Endothelial cell of umbilical vein (primary cell): Measurements from ENCODE around the gene KCNK15. TPM values are rescaled to one million over a fixed set of nuclear protein-coding genes. Genes with fewer than 3 reads are reported as not detected.
A peak's percentile ranks its signal among the peaks of the same experiment; 100 is the strongest.

Experiments used
- BruUV-seq: library from RNA; stranded (reverse); fragments of 400-500 nt; replicated peaks from 2 replicates; lab custom pipeline; 2021; lab: Mats Ljungman, UMichigan
- CTCF ChIA-PET: fragments of 300-600, 350-600 bp; sonication (Branson Sonifier 250); formaldehyde crosslinking; loops from one replicate; lab custom pipeline; 2021; ENCODE audit warnings: antibody characterized with exemption, inconsistent platforms; lab: Charles Lee
- POLR2A ChIA-PET: fragments of 300-600, 350-600 bp; sonication (Branson Sonifier 250); formaldehyde crosslinking; loops from one replicate; lab custom pipeline; 2021; ENCODE audit warnings: antibody characterized with exemption, inconsistent platforms; lab: Charles Lee
- DNase-seq: peaks from one replicate; pipeline ENCODE4 v3.0.0-alpha.2; 2011; ENCODE audit warnings: low read depth, low spot score
- FAIRE-seq: peaks from 2 replicates; lab custom pipeline; 2011; peaks lifted over from hg19 to GRCh38; lab: Jason Lieb, UNC
- H2AFZ ChIP-seq: 2 replicates; pipeline ENCODE4 v1.6.0; 2012; ENCODE audit warnings: low read depth, low read length, control low read depth, inconsistent platforms
- H3K27ac ChIP-seq: 2 replicates; pipeline ENCODE4 v1.5.1; 2011; ENCODE audit warnings: low read depth, mild to moderate bottlenecking, control low read depth, low read length, moderate library complexity; ENCODE audit not compliant: insufficient read depth
- H3K27me3 ChIP-seq, 2 experiments: 2 replicates each; pipeline versions ENCODE4 v1.6.0 to v1.6.1; 2011; ENCODE audit warnings: low read length in 2 of 2, mixed read lengths in 1 of 2; ENCODE audit not compliant: control insufficient read depth in 2 of 2, insufficient read depth in 2 of 2
- H3K36me3 ChIP-seq, 2 experiments: 2 replicates in 1 of 2; 3 replicates in 1 of 2; pipeline ENCODE4 v1.5.1; 2011; ENCODE audit warnings: low read length in 2 of 2, mild to moderate bottlenecking in 1 of 2, moderate library complexity in 1 of 2; ENCODE audit not compliant: control insufficient read depth in 2 of 2, insufficient read depth in 2 of 2; ENCODE audit errors: extremely low read depth in 1 of 2
- H3K4me1 ChIP-seq: 3 replicates; pipeline ENCODE4 v1.5.1; 2011; ENCODE audit warnings: mild to moderate bottlenecking, low read length; ENCODE audit not compliant: control insufficient read depth, insufficient read depth; ENCODE audit errors: extremely low read depth
- H3K4me2 ChIP-seq: 2 replicates; pipeline ENCODE4 v1.6.1; 2011; ENCODE audit warnings: low read length, control low read depth, mixed read lengths; ENCODE audit not compliant: insufficient read depth
- H3K4me3 ChIP-seq, 3 experiments: fragments of 200-600 bp in 1 of 3; sonication (generic), shearing (Covaris generic) in 1 of 3; replicated peaks in 1 of 3; 2 replicates each; pipeline ENCODE4 v1.5.1; 2011 to 2016; ENCODE audit warnings: control low read depth in 3 of 3, low read length in 3 of 3, mild to moderate bottlenecking in 2 of 3, inconsistent platforms in 1 of 3, low read depth in 1 of 3, moderate library complexity in 1 of 3; ENCODE audit not compliant: insufficient read depth in 1 of 3
- H3K79me2 ChIP-seq: 2 replicates; pipeline ENCODE4 v1.6.0; 2012; ENCODE audit warnings: low read length, inconsistent platforms; ENCODE audit not compliant: control insufficient read depth, insufficient read depth
- H3K9ac ChIP-seq: replicated peaks from 2 replicates; pipeline ENCODE3; 2011; ENCODE audit warnings: low read length, control low read depth; ENCODE audit not compliant: insufficient read depth; ENCODE audit errors: extremely low read depth
- H3K9me1 ChIP-seq: replicated peaks from 3 replicates; pipeline ENCODE4 v1.6.0; 2011; ENCODE audit warnings: mild to moderate bottlenecking, low read length; ENCODE audit not compliant: control insufficient read depth, insufficient read depth; ENCODE audit errors: extremely low read depth
- H3K9me3 ChIP-seq: replicated peaks from 2 replicates; pipeline ENCODE4 v1.5.1; 2012; ENCODE audit warnings: low read length, inconsistent platforms; ENCODE audit not compliant: control insufficient read depth, insufficient read depth
- H4K20me1 ChIP-seq: replicated peaks from 2 replicates; pipeline ENCODE3; 2011; ENCODE audit warnings: mild to moderate bottlenecking, low read length; ENCODE audit not compliant: control insufficient read depth, insufficient read depth; ENCODE audit errors: extremely low read depth
- EZH2 ChIP-seq: IDR thresholded peaks from 2 replicates; pipeline ENCODE4 v1.6.1; 2012; ENCODE audit warnings: borderline replicate concordance, low read depth, mild to moderate bottlenecking, moderate library complexity, low read length, inconsistent platforms; ENCODE audit not compliant: severe bottlenecking
- GATA2 ChIP-seq: IDR thresholded peaks from 2 replicates; pipeline ENCODE4 v1.7.0; 2011; ENCODE audit warnings: low read depth, mild to moderate bottlenecking, moderate library complexity, mixed read lengths, low read length; ENCODE audit not compliant: insufficient read length, insufficient read depth
- JUN ChIP-seq: IDR thresholded peaks from 2 replicates; pipeline ENCODE4 v1.6.1; 2011; ENCODE audit warnings: borderline replicate concordance, low read depth; ENCODE audit not compliant: insufficient read length, insufficient read depth
- POLR2A ChIP-seq: IDR thresholded peaks from 2 replicates; pipeline ENCODE4 v1.6.1; 2012; ENCODE audit warnings: low read depth, mild to moderate bottlenecking, control low read depth, low read length
- POLR2AphosphoS5 ChIP-seq: IDR thresholded peaks from 2 replicates; pipeline ENCODE4 v1.6.1; 2012; ENCODE audit warnings: low read depth, mild to moderate bottlenecking, control low read depth, low read length, moderate library complexity; ENCODE audit not compliant: insufficient read depth
- dilution Hi-C: fragments of 300-500 bp; cut with MboI; formaldehyde crosslinking; loops from one replicate; pipeline ENCODE4 v1.15.0; 2019; ENCODE audit warnings: low sequenced_read_pairs; ENCODE audit not compliant: extremely low pct_ligation_motif_present
- intact Hi-C: fragments of 100-400 bp; cut with micrococcal nuclease; formaldehyde crosslinking; loops from one replicate; pipeline ENCODE4 v1.10.0; 2022
- polyA plus RNA-seq, 4 experiments: library from polyadenylated mRNA; depleted of rRNA in 3 of 4; stranded (reverse) in 3 of 4; unstranded in 1 of 4; fragments of >200 nt; gene quantifications; 2 replicates each; pipeline versions ENCODE4 v1.2.1 to v1.2.3, GENCODE V29; 2011 to 2012; ENCODE audit warnings: missing spikeins in 1 of 4
- total RNA-seq: library from RNA; stranded (reverse); gene quantifications from 2 replicates; pipeline ENCODE4 v1.2.3, GENCODE V29; 2021
- TF ChIP-seq, protein P1 (sequence below): IDR thresholded peaks from 2 replicates; pipeline ENCODE4 v1.6.1; 2011; ENCODE audit not compliant: insufficient read depth, insufficient read length

The KCNK15 gene
- total and polyA plus RNA-seq, 2 donors (not counting 3 experiments of a cell fraction or from before 2014, with no cell fraction given): 0.06 TPM; not detected in 1

DNA sequence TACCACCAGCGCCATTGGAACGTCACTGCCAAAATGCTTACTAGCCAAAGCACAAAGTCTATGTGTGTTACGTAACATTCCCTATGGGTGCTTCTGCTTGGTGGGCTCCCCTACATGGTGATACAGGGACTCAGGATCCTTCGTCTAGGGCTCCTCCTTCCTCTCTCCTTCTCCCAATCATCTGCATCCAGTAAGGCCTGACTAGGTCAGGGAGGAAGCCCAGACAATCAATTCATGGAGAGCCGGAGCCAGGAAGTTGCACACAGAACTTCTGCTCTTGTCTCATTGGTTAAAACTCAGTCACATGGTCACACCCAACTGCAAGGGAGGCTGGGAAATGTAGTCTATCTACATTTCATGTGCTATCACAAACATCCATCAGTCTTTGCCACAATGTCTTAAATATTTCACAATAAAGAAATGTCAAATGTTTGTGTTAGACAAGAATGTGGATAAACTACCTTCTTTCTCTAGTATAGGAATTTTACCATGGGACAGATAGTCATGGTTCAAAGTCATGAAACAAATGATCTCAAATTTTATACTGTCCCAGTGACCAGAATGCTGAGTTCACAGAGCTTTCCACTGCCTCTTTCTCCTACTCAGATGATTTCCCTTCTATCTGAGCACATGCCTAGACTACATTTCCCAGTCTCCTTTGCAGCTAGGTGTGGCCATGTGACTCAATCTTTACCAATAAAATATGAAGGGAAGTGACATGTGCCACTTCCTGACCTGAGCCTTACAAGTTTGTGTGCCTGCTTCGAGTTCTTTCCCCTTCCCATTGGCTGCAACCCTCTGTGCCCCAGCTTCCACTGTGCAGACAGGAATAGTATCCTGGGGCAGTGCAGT lies 9.3 kb upstream of the KCNK15 start:
- dilution Hi-C loops (no loop called here), intact Hi-C loops (loop anchor here (10.0 kb wide), 2 partner anchors 202 to 262 kb away; partner anchors contain the start of gene TTPAL)
- Histone ChIP-seq H4K20me1 (no peaks in the 10 kb centered on the region), H3K4me2 (peak overlapping the region; percentile 8), H3K27ac (no peak overlapping the region), H3K4me3 (no peak overlapping the region), H3K9me3 (no peaks in the 10 kb centered on the region), H3K36me3 (no peaks in the 10 kb centered on the region), H2AFZ (peak overlapping the region; percentile 91), H3K9me1 (no peaks in the 10 kb centered on the region), H3K27me3 (peaks cover 0 to under 1% of the 10 kb centered on the region in 2 experiments), H3K79me2 (no peaks in the 10 kb centered on the region), H3K9ac (no peak overlapping the region), H3K4me1 (no peaks in the 10 kb centered on the region)
- DNase-seq (peak; percentile 79), FAIRE-seq (peak; percentile 87)
- BruUV-seq: no TSS peak
- ChIA-PET POLR2A (no interaction called here), CTCF (interaction anchor here (1.2 to 2.8 kb wide), 3 partner anchors 11 to 53 kb away, joined by 3 to 20 read pairs (median 3); no protein-coding TSS in a partner anchor)
- TF ChIP-seq POLR2AphosphoS5: no peak
- no peak for TF ChIP-seq POLR2A
- TF ChIP-seq, protein P1, sequence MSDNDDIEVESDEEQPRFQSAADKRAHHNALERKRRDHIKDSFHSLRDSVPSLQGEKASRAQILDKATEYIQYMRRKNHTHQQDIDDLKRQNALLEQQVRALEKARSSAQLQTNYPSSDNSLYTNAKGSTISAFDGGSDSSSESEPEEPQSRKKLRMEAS: peak; percentile 77
- TF ChIP-seq EZH2: no peak
- no peak for TF ChIP-seq JUN
- no peak for TF ChIP-seq GATA2
